ENCODE data around the gene CHCHD6. TPM values are rescaled to one million over a fixed set of nuclear protein-coding genes. Genes with fewer than 3 reads are reported as not detected.

CHCHD6 gene
- total RNA-seq, 1 donor from 2014 or later: 38.2 TPM

DNA sequence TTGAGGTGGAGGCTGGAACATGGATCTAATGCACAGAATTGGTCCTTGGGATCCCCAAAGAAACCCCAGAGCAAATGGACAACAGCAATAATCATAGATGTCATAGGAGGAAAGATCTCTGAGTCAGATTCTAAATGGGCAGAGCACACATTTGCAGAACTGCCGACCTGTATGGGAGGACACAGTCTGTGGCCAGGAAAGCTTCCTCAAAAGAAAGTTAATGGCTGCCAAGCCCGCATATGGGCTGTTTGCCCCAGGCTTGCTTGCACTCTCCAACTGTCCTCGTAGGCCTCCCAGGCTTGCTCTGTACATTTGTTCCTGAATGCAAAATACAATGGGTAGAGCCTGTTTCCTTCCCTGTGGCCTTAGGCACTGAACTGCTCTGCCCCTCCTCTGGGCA lies 176.9 kb downstream of the CHCHD6 start:
- no peak for DNase-seq (ENCODE audit: low read depth)
- TF ChIP-seq, protein P1, sequence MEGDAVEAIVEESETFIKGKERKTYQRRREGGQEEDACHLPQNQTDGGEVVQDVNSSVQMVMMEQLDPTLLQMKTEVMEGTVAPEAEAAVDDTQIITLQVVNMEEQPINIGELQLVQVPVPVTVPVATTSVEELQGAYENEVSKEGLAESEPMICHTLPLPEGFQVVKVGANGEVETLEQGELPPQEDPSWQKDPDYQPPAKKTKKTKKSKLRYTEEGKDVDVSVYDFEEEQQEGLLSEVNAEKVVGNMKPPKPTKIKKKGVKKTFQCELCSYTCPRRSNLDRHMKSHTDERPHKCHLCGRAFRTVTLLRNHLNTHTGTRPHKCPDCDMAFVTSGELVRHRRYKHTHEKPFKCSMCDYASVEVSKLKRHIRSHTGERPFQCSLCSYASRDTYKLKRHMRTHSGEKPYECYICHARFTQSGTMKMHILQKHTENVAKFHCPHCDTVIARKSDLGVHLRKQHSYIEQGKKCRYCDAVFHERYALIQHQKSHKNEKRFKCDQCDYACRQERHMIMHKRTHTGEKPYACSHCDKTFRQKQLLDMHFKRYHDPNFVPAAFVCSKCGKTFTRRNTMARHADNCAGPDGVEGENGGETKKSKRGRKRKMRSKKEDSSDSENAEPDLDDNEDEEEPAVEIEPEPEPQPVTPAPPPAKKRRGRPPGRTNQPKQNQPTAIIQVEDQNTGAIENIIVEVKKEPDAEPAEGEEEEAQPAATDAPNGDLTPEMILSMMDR (conservative IDR thresholded peaks at IDR 0.05; ENCODE audit: low read depth, low read length): no peak
- no peak overlapping the region for H3K4me3 ChIP-seq (ENCODE audit: low read depth, low read length)

GRCh38 chr3:126881861-126882260 lies 177.8 kb downstream of the CHCHD6 start:
- TF ChIP-seq, protein P1 (conservative IDR thresholded peaks at IDR 0.05; ENCODE audit: low read depth, low read length): no peak
- DNase-seq (ENCODE audit: low read depth): no peak

GRCh38 chr3:126883241-126883640 lies 179.2 kb downstream of the CHCHD6 start:
- DNase-seq (ENCODE audit: low read depth): no peak
- TF ChIP-seq, protein P1 (conservative IDR thresholded peaks at IDR 0.05; ENCODE audit: low read depth, low read length): no peak
- H3K4me3 ChIP-seq (ENCODE audit: low read depth, low read length): no peak overlapping the region

More at GRCh38 chr3:126881861-126882260, 177.8 kb downstream of the CHCHD6 start:
- no peak overlapping the region for H3K4me3 ChIP-seq (ENCODE audit: low read depth, low read length)

GRCh38 chr3:126885425-126885824 lies 181.4 kb downstream of the CHCHD6 start:
- no peak overlapping the region for H3K4me3 ChIP-seq (ENCODE audit: low read depth, low read length)
- no peak for DNase-seq (ENCODE audit: low read depth)
- TF ChIP-seq, protein P1 (conservative IDR thresholded peaks at IDR 0.05; ENCODE audit: low read depth, low read length): no peak

GRCh38 chr3:126886217-126886616 lies 182.2 kb downstream of the CHCHD6 start:
- TF ChIP-seq, protein P1 (conservative IDR thresholded peaks at IDR 0.05; ENCODE audit: low read depth, low read length): no peak
- no peak for DNase-seq (ENCODE audit: low read depth)
- no peak overlapping the region for H3K4me3 ChIP-seq (ENCODE audit: low read depth, low read length)

DNA sequence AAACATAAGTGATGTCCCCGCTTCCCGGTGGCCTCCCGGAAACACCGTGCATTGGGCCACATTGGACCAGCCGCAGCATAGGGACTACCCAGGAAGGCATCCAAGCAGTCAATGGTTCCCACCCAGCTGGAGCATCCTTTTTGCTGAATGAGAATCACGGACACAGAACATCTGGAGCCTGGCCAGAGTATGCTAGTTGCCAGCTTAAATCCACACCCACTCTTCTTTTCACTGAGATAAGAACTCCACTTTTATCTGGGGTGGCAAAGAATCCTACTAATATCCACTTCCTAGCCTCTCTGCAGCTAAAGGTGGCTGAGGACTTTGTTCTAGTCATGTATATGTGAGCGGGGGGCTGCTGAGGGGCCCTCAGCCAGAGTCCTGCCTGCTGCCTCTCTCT lies 183.6 kb downstream of the CHCHD6 start:
- no peak for DNase-seq (ENCODE audit: low read depth)
- H3K4me3 ChIP-seq (ENCODE audit: low read depth, low read length): no peak overlapping the region
- TF ChIP-seq, protein P1 (conservative IDR thresholded peaks at IDR 0.05; ENCODE audit: low read depth, low read length): no peak

- H3K4me3 ChIP-seq (ENCODE audit: low read depth, low read length): no peak overlapping the region
- TF ChIP-seq, protein P1 (conservative IDR thresholded peaks at IDR 0.05; ENCODE audit: low read depth, low read length): no peak
- no peak for DNase-seq (ENCODE audit: low read depth)
These were observed 184.2 kb downstream of the CHCHD6 start for GRCh38 chr3:126888186-126888760.
